ENCODE measurements around the gene CHTF8.

Gene CHTF8

GRCh38 chr16:69171325-69172084 lies 39.1 kb upstream of the CHTF8 start:
- Histone ChIP-seq H3K36me3 (ENCODE audit: low read depth) (peaks cover 33% of the 10 kb centered on the region), H3K4me1 (ENCODE audit: insufficient read depth, poor library complexity, severe bottlenecking) (no peaks in the 10 kb centered on the region), H3K4me3 (ENCODE audit: severe bottlenecking) (no peak overlapping the region), H3K27ac (ENCODE audit: poor library complexity, severe bottlenecking) (peak overlapping the region; percentile 2), H3K27me3 (ENCODE audit: insufficient read depth, poor library complexity, severe bottlenecking) (no peaks in the 10 kb centered on the region), H3K9me3 (ENCODE audit: severe bottlenecking) (no peaks in the 10 kb centered on the region)
- DNase-seq (ENCODE audit: low spot score) (no peak), ATAC-seq (ENCODE audit: low read depth) (no peak)
- no peak for TF ChIP-seq CTCF (IDR thresholded peaks at IDR 0.05; ENCODE audit: poor library complexity, severe bottlenecking)

DNA sequence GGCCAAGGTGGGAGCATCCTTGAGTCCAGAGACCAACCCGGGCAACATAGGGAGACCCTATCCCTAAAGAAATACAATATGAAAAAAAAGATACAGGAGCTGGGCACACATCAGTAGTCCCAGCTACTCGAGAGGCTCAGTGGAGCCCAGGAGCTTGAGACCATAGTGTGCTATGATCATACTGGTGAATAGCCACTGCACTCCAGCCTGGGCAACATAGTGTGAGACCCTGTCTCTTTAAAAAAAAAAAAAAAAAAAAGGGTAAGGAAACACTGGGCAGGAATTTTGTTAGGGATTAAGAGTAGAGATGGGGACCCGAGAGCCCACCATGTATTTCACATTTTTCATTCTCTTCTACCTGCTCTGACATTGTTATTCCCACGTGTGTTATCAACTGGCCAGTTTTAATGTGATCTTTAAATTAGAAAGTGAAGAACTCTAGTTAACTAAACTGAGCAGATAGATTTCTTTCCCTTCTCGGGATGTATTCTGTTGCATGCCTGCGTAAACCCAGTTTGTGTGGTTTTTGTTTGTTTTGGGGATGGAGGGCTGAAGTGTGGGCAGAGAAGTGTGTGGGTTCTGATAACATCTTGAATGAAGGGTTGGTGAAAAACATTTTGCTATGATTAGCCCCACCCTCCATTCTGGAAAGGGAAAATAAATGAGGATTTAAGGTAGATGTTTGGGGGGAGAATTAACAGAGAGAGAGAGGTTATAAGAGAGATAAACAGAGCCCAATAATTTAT lies 37.4 kb upstream of the CHTF8 start:
- H3K4me3 ChIP-seq (ENCODE audit: severe bottlenecking): no peak overlapping the region
- H3K27me3 ChIP-seq (ENCODE audit: insufficient read depth, poor library complexity, severe bottlenecking): no peaks in the 10 kb centered on the region
- no peaks in the 10 kb centered on the region for H3K4me1 ChIP-seq (ENCODE audit: insufficient read depth, poor library complexity, severe bottlenecking)
- TF ChIP-seq CTCF (IDR thresholded peaks at IDR 0.05; ENCODE audit: poor library complexity, severe bottlenecking): no peak
- H3K9me3 ChIP-seq (ENCODE audit: severe bottlenecking): no peaks in the 10 kb centered on the region
- H3K36me3 ChIP-seq (ENCODE audit: low read depth): peaks cover 46% of the 10 kb centered on the region
- no peak for DNase-seq (ENCODE audit: low spot score)
- no peak overlapping the region for H3K27ac ChIP-seq (ENCODE audit: poor library complexity, severe bottlenecking)
- no peak for ATAC-seq (ENCODE audit: low read depth)

DNA sequence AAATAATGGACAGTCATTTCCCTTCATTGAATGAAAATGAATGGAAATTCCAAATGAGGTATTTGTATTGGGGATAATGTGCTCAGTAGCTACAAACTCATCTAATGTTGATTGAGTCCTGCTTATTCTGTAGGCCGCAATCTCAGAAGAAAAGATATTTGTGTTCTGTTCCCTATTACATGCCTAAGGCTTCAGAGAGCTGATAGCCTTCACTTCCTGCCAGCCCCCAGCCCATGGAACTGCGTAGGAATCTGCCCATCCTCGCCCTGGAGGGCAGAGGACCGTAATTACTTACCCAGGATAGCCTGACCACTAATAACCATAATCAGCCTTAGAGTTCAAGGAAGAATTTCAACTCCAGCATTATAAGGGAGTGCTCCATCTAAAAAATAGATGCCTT lies 36.7 kb upstream of the CHTF8 start:
- Histone ChIP-seq H3K27ac (ENCODE audit: poor library complexity, severe bottlenecking) (no peak overlapping the region), H3K4me1 (ENCODE audit: insufficient read depth, poor library complexity, severe bottlenecking) (no peaks in the 10 kb centered on the region), H3K36me3 (ENCODE audit: low read depth) (peaks cover 52% of the 10 kb centered on the region), H3K4me3 (ENCODE audit: severe bottlenecking) (no peak overlapping the region), H3K9me3 (ENCODE audit: severe bottlenecking) (no peaks in the 10 kb centered on the region), H3K27me3 (ENCODE audit: insufficient read depth, poor library complexity, severe bottlenecking) (no peaks in the 10 kb centered on the region)
- ATAC-seq (ENCODE audit: low read depth): no peak
- no peak for DNase-seq (ENCODE audit: low spot score)
- no peak for TF ChIP-seq CTCF (IDR thresholded peaks at IDR 0.05; ENCODE audit: poor library complexity, severe bottlenecking)

- TF ChIP-seq CTCF (IDR thresholded peaks at IDR 0.05; ENCODE audit: poor library complexity, severe bottlenecking): no peak
- no peak for ATAC-seq (ENCODE audit: low read depth)
- Histone ChIP-seq H3K27me3 (ENCODE audit: insufficient read depth, poor library complexity, severe bottlenecking) (no peaks in the 10 kb centered on the region), H3K9me3 (ENCODE audit: severe bottlenecking) (no peaks in the 10 kb centered on the region), H3K36me3 (ENCODE audit: low read depth) (peaks cover 68% of the 10 kb centered on the region), H3K4me3 (ENCODE audit: severe bottlenecking) (no peak overlapping the region), H3K4me1 (ENCODE audit: insufficient read depth, poor library complexity, severe bottlenecking) (no peaks in the 10 kb centered on the region), H3K27ac (ENCODE audit: poor library complexity, severe bottlenecking) (peak overlapping the region; percentile 6)
- DNase-seq (ENCODE audit: low spot score): no peak
These were observed 34.9 kb upstream of the CHTF8 start for GRCh38 chr16:69166946-69167930.

All from RWPE2 (cell line).